Measurements from ENCODE around the gene EXT2.

DNA sequence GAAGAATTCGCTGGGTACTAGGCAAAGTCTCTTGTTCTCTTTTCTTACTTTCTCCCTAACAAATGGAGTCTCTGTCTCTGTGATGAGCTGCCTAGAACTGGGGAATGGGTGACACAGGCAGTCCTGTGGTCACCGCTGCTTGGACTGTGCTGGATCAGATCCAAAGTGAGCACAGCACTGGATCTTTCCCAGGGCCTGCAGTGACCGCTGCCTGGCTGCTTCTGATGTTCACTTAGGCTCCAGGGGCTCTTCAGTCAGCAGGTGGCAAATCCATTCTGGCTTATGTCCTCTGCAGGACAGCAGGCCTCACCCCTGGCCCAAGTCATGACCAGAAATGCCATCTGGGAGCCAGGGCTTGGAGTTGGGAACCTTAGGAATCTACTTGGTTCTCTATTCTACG, 61.5 kb downstream of the EXT2 start:
- TF ChIP-seq EP300 (conservative IDR thresholded peaks at IDR 0.05; ENCODE audit: poor library complexity, severe bottlenecking) (no peak), EZH2 (IDR thresholded peaks at IDR 0.05; ENCODE audit: borderline replicate concordance, insufficient read depth, low read length, poor library complexity, severe bottlenecking) (no peak), TAF1 (IDR thresholded peaks at IDR 0.05; ENCODE audit: low read depth) (no peak), POLR2AphosphoS5 (IDR thresholded peaks at IDR 0.05) (no peak)
- TF ChIP-seq, protein P1, sequence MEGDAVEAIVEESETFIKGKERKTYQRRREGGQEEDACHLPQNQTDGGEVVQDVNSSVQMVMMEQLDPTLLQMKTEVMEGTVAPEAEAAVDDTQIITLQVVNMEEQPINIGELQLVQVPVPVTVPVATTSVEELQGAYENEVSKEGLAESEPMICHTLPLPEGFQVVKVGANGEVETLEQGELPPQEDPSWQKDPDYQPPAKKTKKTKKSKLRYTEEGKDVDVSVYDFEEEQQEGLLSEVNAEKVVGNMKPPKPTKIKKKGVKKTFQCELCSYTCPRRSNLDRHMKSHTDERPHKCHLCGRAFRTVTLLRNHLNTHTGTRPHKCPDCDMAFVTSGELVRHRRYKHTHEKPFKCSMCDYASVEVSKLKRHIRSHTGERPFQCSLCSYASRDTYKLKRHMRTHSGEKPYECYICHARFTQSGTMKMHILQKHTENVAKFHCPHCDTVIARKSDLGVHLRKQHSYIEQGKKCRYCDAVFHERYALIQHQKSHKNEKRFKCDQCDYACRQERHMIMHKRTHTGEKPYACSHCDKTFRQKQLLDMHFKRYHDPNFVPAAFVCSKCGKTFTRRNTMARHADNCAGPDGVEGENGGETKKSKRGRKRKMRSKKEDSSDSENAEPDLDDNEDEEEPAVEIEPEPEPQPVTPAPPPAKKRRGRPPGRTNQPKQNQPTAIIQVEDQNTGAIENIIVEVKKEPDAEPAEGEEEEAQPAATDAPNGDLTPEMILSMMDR (IDR thresholded peaks at IDR 0.05; ENCODE audit: poor library complexity, severe bottlenecking), result no peak

Measured in neural cell (in vitro differentiated cells).